22Rv1 (cell line): ENCODE results near the gene RHOC.

Source experiments
- H3K27ac ChIP-seq: fragments of 450-650 bp; 2 replicates; pipeline ENCODE4 v1.5.1; 2017
- CTCF ChIP-seq: fragments of 450-650 bp; IDR thresholded peaks from 2 replicates; pipeline ENCODE4 v1.5.1; 2017; ENCODE audit warnings: mild to moderate bottlenecking
- ZFX ChIP-seq: fragments of 450-650 bp; IDR thresholded peaks from 2 replicates; pipeline ENCODE4 v1.6.1; 2017; ENCODE audit warnings: antibody characterized with exemption, borderline replicate concordance

The RHOC gene

GRCh38 chr1:112674440-112674985 is 32.4 kb downstream of the RHOC start, which contains the start of gene MOV10:
Gene MOV10 (plus strand): TSS chr1:112674659. CDS start chr1:112674913, 254 bp downstream.
- TF ChIP-seq CTCF = no peak
- TF ChIP-seq ZFX = no peak
- peak within 1 kb of the TSS; percentile 68 for H3K27ac ChIP-seq

- peak overlapping the region; percentile 68 for H3K27ac ChIP-seq
Measured at GRCh38 chr1:112673592-112674439, 33.1 kb downstream of the RHOC start.

GRCh38 chr1:112672842-112673241 is 34.1 kb downstream of the RHOC start:
- peak overlapping the region; percentile 68 for H3K27ac ChIP-seq
- no peak for TF ChIP-seq CTCF
- TF ChIP-seq ZFX = no peak

More at GRCh38 chr1:112673592-112674439, 33.1 kb downstream of the RHOC start:
- TF ChIP-seq CTCF (peak; percentile 61), ZFX (no peak)

- peak overlapping the region; percentile 68; the same call in 1 of the 2 replicates for H3K27ac ChIP-seq
Measured at GRCh38 chr1:112672009-112672408, 34.9 kb downstream of the RHOC start.

GRCh38 chr1:112666946-112667345 is 40.0 kb downstream of the RHOC start:
- no peak for TF ChIP-seq ZFX
- H3K27ac ChIP-seq = no peak overlapping the region

More at GRCh38 chr1:112672009-112672408, 34.9 kb downstream of the RHOC start:
- no peak for TF ChIP-seq CTCF
- TF ChIP-seq ZFX = no peak

GRCh38 chr1:112665857-112666256 is 41.1 kb downstream of the RHOC start:
- no peak overlapping the region for H3K27ac ChIP-seq
- TF ChIP-seq ZFX = no peak
- TF ChIP-seq CTCF = no peak

GRCh38 chr1:112651205-112651604 is 55.7 kb downstream of the RHOC start:
- no peak for TF ChIP-seq ZFX
- no peak for TF ChIP-seq CTCF
- no peak overlapping the region for H3K27ac ChIP-seq
